GM23248 (cell line): ENCODE measurements around the gene GNG10.

Experiments used
- EZH2 ChIP-seq: fragments of 200-600 bp; sonication (generic); IDR thresholded peaks from 2 replicates; pipeline ENCODE4 v1.6.1; 2018; ENCODE audit warnings: antibody characterized with exemption, mild to moderate bottlenecking; ENCODE audit not compliant: insufficient read depth, poor library complexity, severe bottlenecking
- EZH2phosphoT487 ChIP-seq: fragments of 200-600 bp; sonication (generic); IDR thresholded peaks from 2 replicates; pipeline ENCODE4 v1.6.1; 2018; ENCODE audit warnings: antibody characterized with exemption, moderate library complexity, mild to moderate bottlenecking, low read depth; ENCODE audit not compliant: insufficient read depth

GRCh38 chr9:111637421-111637950 is 23.9 kb upstream of the GNG10 start:
- TF ChIP-seq EZH2 = no peak
- no peak for TF ChIP-seq EZH2phosphoT487
